ENCODE results near the gene S100PBP.

S100PBP gene

GRCh38 chr1:32817159-32817814 is at the start of gene S100PBP, which contains the start of gene YARS1:
TSS of gene S100PBP (plus strand) at chr1:32817653. CDS start at chr1:32826100, 8,447 bp downstream.
TSS of gene YARS1 (minus strand) at chr1:32817358. CDS start at chr1:32817244, 114 bp downstream.
- in situ Hi-C loops (cut with MboI; ENCODE audit: low sequenced_read_pairs), result no loop called here

GRCh38 chr1:32768110-32768850 is 49.2 kb upstream of the S100PBP start:
- in situ Hi-C loops (cut with MboI; ENCODE audit: low sequenced_read_pairs), result loop anchor here (10.0 kb wide), 1 partner anchor 53 kb away; no protein-coding TSS in a partner anchor

- in situ Hi-C loops (cut with MboI; ENCODE audit: low sequenced_read_pairs), result loop anchor here (10.0 kb wide), 1 partner anchor 55 kb away; no protein-coding TSS in a partner anchor
Measured at GRCh38 chr1:32769524-32770220, 47.8 kb upstream of the S100PBP start.

DNA sequence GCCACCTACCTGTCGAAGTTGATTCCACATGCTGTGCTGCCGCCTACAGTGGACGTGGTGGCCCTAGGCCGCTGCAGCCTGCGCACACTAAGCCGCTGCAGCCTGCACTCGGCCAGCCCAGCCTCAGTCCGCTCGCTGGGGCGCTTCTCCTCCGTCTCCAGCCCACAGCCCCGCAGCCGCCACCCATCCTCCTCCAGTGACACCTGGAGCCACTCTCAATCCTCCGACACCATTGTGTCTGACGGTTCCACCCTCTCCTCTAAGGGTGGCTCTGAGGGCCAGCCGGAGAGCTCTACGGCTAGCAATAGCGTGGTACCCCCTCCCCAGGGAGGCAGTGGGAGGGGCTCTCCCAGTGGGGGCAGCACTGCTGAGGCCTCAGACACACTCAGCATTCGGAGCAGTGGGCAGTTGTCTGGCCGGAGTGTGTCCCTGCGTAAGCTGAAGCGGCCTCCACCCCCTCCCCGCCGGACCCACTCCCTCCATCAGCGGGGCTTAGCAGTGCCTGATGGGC is 47.2 kb upstream of the S100PBP start:
- in situ Hi-C loops (cut with MboI; ENCODE audit: low sequenced_read_pairs), result no loop called here

DNA sequence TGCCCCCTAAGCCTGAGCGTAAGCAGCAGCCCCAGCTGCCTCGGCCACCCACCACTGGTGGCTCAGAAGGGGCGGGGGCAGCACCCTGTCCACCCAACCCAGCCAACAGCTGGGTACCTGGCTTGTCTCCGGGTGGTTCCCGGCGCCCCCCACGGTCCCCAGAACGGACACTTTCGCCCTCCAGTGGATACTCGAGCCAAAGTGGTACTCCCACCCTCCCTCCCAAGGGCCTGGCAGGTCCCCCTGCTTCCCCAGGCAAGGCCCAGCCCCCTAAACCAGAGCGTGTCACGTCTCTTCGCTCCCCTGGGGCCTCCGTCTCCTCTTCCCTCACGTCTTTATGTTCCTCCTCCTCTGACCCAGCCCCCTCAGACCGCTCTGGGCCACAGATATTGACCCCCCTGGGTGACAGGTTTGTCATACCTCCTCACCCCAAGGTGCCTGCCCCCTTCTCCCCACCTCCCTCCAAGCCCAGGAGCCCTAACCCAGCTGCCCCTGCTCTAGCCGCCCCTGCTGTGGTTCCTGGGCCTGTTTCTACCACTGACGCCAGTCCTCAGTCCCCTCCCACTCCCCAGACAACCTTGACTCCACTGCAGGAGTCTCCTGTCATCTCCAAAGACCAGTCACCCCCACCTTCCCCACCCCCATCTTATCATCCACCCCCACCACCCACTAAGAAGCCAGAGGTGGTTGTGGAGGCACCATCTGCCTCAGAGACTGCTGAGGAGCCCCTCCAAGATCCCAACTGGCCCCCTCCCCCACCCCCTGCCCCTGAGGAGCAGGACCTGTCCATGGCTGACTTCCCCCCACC is 46.5 kb upstream of the S100PBP start:
- in situ Hi-C loops (cut with MboI; ENCODE audit: low sequenced_read_pairs), result no loop called here

DNA sequence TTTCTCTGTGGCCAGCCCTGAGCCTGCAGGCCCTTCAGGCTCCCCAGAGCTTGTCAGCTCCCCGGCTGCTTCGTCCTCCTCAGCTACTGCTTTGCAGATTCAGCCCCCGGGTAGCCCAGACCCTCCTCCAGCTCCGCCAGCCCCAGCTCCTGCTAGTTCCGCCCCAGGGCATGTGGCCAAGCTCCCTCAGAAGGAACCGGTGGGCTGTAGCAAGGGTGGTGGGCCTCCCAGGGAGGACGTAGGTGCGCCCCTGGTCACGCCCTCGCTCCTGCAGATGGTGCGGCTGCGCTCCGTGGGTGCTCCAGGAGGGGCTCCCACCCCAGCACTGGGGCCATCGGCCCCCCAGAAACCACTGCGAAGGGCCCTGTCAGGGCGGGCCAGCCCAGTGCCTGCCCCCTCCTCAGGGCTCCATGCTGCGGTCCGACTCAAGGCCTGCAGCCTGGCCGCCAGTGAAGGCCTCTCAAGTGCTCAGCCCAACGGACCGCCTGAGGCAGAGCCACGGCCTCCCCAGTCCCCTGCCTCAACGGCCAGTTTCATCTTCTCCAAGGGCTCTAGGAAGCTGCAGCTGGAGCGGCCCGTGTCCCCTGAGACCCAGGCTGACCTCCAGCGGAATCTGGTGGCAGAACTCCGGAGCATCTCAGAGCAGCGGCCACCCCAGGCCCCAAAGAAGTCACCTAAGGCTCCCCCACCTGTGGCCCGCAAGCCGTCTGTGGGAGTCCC is 45.7 kb upstream of the S100PBP start:
- in situ Hi-C loops (cut with MboI; ENCODE audit: low sequenced_read_pairs), result no loop called here

- in situ Hi-C loops (cut with MboI; ENCODE audit: low sequenced_read_pairs), result no loop called here
Measured at GRCh38 chr1:32772281-32773017, 45.0 kb upstream of the S100PBP start.

- in situ Hi-C loops (cut with MboI; ENCODE audit: low sequenced_read_pairs), result no loop called here
Measured at GRCh38 chr1:32773018-32773763, 44.3 kb upstream of the S100PBP start.

DNA sequence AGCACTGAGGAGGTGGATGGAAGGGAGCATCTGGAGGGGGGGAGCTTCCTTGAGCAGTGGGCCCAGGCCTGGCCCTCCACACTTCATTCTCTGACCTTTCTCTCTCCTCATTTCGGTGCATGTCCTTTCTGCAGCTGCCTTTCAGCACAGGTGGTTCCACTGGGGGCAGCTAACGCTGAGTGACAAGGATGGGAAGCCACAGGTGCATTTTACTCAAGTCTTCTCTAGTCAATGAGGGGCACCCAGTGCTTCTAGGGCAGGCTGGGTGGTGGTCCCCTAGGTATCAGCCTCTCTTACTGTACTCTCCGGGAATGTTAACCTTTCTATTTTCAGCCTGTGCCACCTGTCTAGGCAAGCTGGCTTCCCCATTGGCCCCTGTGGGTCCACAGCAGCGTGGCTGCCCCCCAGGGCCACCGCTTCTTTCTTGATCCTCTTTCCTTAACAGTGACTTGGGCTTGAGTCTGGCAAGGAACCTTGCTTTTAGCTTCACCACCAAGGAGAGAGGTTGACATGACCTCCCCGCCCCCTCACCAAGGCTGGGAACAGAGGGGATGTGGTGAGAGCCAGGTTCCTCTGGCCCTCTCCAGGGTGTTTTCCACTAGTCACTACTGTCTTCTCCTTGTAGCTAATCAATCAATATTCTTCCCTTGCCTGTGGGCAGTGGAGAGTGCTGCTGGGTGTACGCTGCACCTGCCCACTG is 43.5 kb upstream of the S100PBP start:
- in situ Hi-C loops (cut with MboI; ENCODE audit: low sequenced_read_pairs), result no loop called here

DNA sequence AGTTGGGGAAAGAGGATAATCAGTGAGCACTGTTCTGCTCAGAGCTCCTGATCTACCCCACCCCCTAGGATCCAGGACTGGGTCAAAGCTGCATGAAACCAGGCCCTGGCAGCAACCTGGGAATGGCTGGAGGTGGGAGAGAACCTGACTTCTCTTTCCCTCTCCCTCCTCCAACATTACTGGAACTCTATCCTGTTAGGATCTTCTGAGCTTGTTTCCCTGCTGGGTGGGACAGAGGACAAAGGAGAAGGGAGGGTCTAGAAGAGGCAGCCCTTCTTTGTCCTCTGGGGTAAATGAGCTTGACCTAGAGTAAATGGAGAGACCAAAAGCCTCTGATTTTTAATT is 43.0 kb upstream of the S100PBP start:
- in situ Hi-C loops (cut with MboI; ENCODE audit: low sequenced_read_pairs), result no loop called here

- in situ Hi-C loops (cut with MboI; ENCODE audit: low sequenced_read_pairs), result no loop called here
Measured at GRCh38 chr1:32774950-32775634, 42.4 kb upstream of the S100PBP start.

GRCh38 chr1:32775640-32776337 is 41.7 kb upstream of the S100PBP start:
- in situ Hi-C loops (cut with MboI; ENCODE audit: low sequenced_read_pairs), result no loop called here

DNA sequence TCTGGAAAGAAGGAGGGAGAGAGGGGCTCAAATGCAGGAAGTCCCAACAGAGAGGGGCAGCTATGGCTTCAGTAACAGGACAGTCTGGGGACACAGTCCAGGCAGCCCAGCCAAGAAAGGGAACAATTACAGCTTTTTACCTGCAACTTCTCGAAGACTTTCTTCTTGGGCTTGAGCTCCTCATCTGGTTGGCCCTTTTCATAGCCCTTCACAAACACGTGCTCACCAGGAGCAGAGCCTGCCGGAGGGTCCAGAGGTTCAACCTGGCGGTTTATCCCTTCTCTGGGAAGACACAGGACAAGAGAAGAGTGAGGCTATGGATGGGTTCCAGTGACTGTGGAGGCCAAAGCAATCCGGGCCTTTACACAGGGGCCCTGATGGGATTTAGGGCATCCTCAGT is 38.2 kb upstream of the S100PBP start:
- in situ Hi-C loops (cut with MboI; ENCODE audit: low sequenced_read_pairs), result no loop called here

DNA sequence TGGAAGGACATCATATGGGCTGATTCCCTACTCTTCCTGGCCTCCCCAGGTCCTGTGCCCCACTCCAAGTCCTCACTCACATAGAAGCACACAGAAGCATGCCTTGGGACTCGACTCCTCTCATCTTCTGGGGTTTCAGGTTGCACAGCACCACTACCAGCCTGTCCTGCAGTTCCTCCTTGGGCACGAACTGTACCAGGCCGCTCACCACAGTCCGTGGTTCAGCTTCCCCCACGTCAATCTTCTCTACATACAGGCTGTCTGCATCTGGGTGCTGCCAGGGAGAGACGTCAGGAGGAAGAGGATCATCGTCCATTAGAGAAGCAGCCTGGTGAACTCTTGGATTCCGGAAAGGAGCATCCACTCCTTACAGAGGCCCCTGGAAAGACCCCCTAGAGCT is 37.4 kb upstream of the S100PBP start:
- in situ Hi-C loops (cut with MboI; ENCODE audit: low sequenced_read_pairs), result no loop called here

- in situ Hi-C loops (cut with MboI; ENCODE audit: low sequenced_read_pairs), result no loop called here
Measured at GRCh38 chr1:32780628-32781234, 36.7 kb upstream of the S100PBP start.

DNA sequence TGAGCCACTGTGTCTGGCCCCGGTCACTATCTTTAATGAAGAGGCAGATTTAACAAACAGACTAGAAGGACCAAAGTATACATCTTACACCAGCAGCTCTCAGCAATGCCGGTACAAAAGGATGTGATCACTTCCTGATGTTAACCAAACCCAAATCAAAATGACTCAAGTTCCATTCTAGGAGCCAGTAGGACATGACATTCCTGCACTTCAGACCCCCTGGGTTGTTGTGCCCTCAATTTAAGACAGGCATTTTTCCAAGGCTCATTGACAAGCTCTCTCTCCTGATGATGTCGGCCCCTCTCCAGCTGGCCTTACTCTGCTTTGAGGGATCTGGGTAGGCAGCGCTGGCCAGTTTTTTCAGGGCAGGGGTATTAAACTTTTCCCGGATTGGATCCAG is 35.4 kb upstream of the S100PBP start:
- in situ Hi-C loops (cut with MboI; ENCODE audit: low sequenced_read_pairs), result no loop called here
